Measurements from ENCODE around the gene USP48.
"Not testable (repeated sequence)": the region's sequence is repeated elsewhere in the genome, so short reads cannot be mapped to it uniquely, and the experiment has no call there.

The USP48 gene

GRCh38 chr1:21782868-21783678 is at the start of gene USP48:
USP48 (minus strand) TSS chr1:21783149; CDS start chr1:21782957, 192 bp downstream.
- in situ Hi-C loops (cut with HindIII; ENCODE audit: low sequenced_read_pairs) = loop anchor here (5.0 kb wide), 1 partner anchor 104 kb away; no protein-coding TSS in a partner anchor

GRCh38 chr1:21831454-21831970 is 48.6 kb upstream of the USP48 start:
- in situ Hi-C loops (cut with HindIII; ENCODE audit: low sequenced_read_pairs) = no loop called here

- in situ Hi-C loops (cut with HindIII; ENCODE audit: low sequenced_read_pairs) = no loop called here
Observed at GRCh38 chr1:21830792-21831453, 48.0 kb upstream of the USP48 start.

- in situ Hi-C loops (cut with HindIII; ENCODE audit: low sequenced_read_pairs) = no loop called here
Observed at GRCh38 chr1:21829294-21829693, 46.3 kb upstream of the USP48 start.

GRCh38 chr1:21828506-21829210 is 45.7 kb upstream of the USP48 start:
- in situ Hi-C loops (cut with HindIII; ENCODE audit: low sequenced_read_pairs) = no loop called here

- in situ Hi-C loops (cut with HindIII; ENCODE audit: low sequenced_read_pairs) = no loop called here
Observed at GRCh38 chr1:21828075-21828474, 45.1 kb upstream of the USP48 start.

- in situ Hi-C loops (cut with HindIII; ENCODE audit: low sequenced_read_pairs) = no loop called here
Observed at GRCh38 chr1:21827141-21827679, 44.3 kb upstream of the USP48 start.

GRCh38 chr1:21826694-21827093 is 43.7 kb upstream of the USP48 start:
- in situ Hi-C loops (cut with HindIII; ENCODE audit: low sequenced_read_pairs) = not testable (repeated sequence)

- in situ Hi-C loops (cut with HindIII; ENCODE audit: low sequenced_read_pairs) = no loop called here
Observed at GRCh38 chr1:21825393-21825792, 42.4 kb upstream of the USP48 start.

- in situ Hi-C loops (cut with HindIII; ENCODE audit: low sequenced_read_pairs) = no loop called here
Observed at GRCh38 chr1:21824926-21825325, 42.0 kb upstream of the USP48 start.

- in situ Hi-C loops (cut with HindIII; ENCODE audit: low sequenced_read_pairs) = no loop called here
Observed at GRCh38 chr1:21823980-21824702, 41.2 kb upstream of the USP48 start.

GRCh38 chr1:21823206-21823979 is 40.4 kb upstream of the USP48 start:
- in situ Hi-C loops (cut with HindIII; ENCODE audit: low sequenced_read_pairs) = no loop called here

- in situ Hi-C loops (cut with HindIII; ENCODE audit: low sequenced_read_pairs) = no loop called here
Observed at GRCh38 chr1:21822349-21822748, 39.4 kb upstream of the USP48 start.

GRCh38 chr1:21821385-21822019 is 38.6 kb upstream of the USP48 start:
- in situ Hi-C loops (cut with HindIII; ENCODE audit: low sequenced_read_pairs) = no loop called here

GRCh38 chr1:21820597-21821232 is 37.8 kb upstream of the USP48 start:
- in situ Hi-C loops (cut with HindIII; ENCODE audit: low sequenced_read_pairs) = no loop called here

- in situ Hi-C loops (cut with HindIII; ENCODE audit: low sequenced_read_pairs) = no loop called here
Observed at GRCh38 chr1:21818656-21819055, 35.7 kb upstream of the USP48 start.

GRCh38 chr1:21816602-21817302 is 33.8 kb upstream of the USP48 start:
- in situ Hi-C loops (cut with HindIII; ENCODE audit: low sequenced_read_pairs) = no loop called here

GRCh38 chr1:21815724-21816321 is 32.9 kb upstream of the USP48 start:
- in situ Hi-C loops (cut with HindIII; ENCODE audit: low sequenced_read_pairs) = no loop called here

Data from endothelial cell of hepatic sinusoid (primary cell).